ENCODE measurements around the gene TNNT1.

DNA sequence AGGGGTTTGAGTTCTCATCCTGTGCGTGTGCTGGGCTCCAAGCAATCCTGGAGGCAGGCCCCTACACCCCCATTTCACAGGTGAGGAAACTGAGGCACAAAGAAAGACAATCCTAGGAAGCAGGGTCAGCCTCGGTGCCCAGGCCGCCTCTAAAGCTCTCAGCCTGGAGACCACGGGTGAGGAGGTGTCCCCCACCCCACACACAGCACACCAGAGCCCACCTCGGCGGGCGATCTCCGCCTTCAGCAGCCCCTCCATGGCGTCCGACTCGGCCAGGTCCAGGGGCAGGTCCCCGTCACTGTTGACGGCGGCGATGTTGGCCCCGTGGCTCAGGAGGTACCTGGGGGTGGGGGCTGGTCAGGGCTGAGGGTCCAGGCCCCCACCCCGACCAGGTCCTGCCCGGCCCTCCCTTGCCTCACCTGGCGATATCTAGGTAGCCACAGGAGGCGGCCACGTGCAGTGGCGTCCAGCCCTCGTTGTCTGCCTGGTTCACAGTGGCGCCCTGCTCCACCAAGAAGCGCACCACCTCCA, 36.7 kb downstream of the TNNT1 start:
- TF ChIP-seq, protein P1, sequence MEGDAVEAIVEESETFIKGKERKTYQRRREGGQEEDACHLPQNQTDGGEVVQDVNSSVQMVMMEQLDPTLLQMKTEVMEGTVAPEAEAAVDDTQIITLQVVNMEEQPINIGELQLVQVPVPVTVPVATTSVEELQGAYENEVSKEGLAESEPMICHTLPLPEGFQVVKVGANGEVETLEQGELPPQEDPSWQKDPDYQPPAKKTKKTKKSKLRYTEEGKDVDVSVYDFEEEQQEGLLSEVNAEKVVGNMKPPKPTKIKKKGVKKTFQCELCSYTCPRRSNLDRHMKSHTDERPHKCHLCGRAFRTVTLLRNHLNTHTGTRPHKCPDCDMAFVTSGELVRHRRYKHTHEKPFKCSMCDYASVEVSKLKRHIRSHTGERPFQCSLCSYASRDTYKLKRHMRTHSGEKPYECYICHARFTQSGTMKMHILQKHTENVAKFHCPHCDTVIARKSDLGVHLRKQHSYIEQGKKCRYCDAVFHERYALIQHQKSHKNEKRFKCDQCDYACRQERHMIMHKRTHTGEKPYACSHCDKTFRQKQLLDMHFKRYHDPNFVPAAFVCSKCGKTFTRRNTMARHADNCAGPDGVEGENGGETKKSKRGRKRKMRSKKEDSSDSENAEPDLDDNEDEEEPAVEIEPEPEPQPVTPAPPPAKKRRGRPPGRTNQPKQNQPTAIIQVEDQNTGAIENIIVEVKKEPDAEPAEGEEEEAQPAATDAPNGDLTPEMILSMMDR (tag by site-specific recombination; IDR thresholded peaks at IDR 0.05), result no peak
- TF ChIP-seq ZNF121 (tag by site-specific recombination; IDR thresholded peaks at IDR 0.05) (no peak), ZNF140 (tag by site-specific recombination; IDR thresholded peaks at IDR 0.05) (no peak), ZNF350 (tag by site-specific recombination; IDR thresholded peaks at IDR 0.05) (no peak), ZNF239 (tag by site-specific recombination; IDR thresholded peaks at IDR 0.05) (no peak)
- TF ChIP-seq, protein P2, sequence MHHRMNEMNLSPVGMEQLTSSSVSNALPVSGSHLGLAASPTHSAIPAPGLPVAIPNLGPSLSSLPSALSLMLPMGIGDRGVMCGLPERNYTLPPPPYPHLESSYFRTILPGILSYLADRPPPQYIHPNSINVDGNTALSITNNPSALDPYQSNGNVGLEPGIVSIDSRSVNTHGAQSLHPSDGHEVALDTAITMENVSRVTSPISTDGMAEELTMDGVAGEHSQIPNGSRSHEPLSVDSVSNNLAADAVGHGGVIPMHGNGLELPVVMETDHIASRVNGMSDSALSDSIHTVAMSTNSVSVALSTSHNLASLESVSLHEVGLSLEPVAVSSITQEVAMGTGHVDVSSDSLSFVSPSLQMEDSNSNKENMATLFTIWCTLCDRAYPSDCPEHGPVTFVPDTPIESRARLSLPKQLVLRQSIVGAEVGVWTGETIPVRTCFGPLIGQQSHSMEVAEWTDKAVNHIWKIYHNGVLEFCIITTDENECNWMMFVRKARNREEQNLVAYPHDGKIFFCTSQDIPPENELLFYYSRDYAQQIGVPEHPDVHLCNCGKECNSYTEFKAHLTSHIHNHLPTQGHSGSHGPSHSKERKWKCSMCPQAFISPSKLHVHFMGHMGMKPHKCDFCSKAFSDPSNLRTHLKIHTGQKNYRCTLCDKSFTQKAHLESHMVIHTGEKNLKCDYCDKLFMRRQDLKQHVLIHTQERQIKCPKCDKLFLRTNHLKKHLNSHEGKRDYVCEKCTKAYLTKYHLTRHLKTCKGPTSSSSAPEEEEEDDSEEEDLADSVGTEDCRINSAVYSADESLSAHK (tag by site-specific recombination; IDR thresholded peaks at IDR 0.05), result no peak
